Activated CD8-positive, alpha-beta T cell treated with anti-CD3 and anti-CD28 coated beads for 36 hours (primary cell): ENCODE results near the gene ENPP3. TPM values are rescaled to one million over a fixed set of nuclear protein-coding genes. Genes with fewer than 3 reads are reported as not detected.

Source experiments
- ATAC-seq: fragments of 200-7000 bp; cut with Tn5 transposase; one replicate; pipeline ENCODE4 v1.10.0; 2021; ENCODE audit warnings: mild to moderate bottlenecking, moderate library complexity
- CTCF ChIA-PET: fragments of 350-600 bp; sonication (Branson Sonifier 250); formaldehyde crosslinking; loops from one replicate; lab custom pipeline; 2021; ENCODE audit warnings: antibody characterized with exemption; lab: Charles Lee
- POLR2A ChIA-PET: fragments of 350-600 bp; sonication (Branson Sonifier 250); formaldehyde crosslinking; loops from one replicate; lab custom pipeline; 2021; ENCODE audit warnings: antibody characterized with exemption; lab: Charles Lee
- DNase-seq: peaks from one replicate; pipeline ENCODE4 v3.0.0-alpha.2; 2020
- H3K27ac Mint-ChIP-seq: one replicate; pipeline ENCODE4 v1.8.0; 2021; ENCODE audit warnings: mild to moderate bottlenecking, mixed read lengths
- H3K27me3 Mint-ChIP-seq: one replicate; pipeline ENCODE4 v1.8.0; 2021; ENCODE audit warnings: mixed read lengths
- H3K36me3 Mint-ChIP-seq: one replicate; pipeline ENCODE4 v1.8.0; 2021; ENCODE audit warnings: low read depth, mixed read lengths
- H3K4me1 Mint-ChIP-seq: one replicate; pipeline ENCODE4 v1.8.0; 2021; ENCODE audit warnings: low read depth, mixed read lengths
- H3K4me3 Mint-ChIP-seq: one replicate; pipeline ENCODE4 v1.8.0; 2021; ENCODE audit warnings: mild to moderate bottlenecking, moderate library complexity, mixed read lengths
- H3K9me3 Mint-ChIP-seq: one replicate; pipeline ENCODE4 v1.8.0; 2021; ENCODE audit warnings: mixed read lengths
- CTCF ChIP-seq: fragments of 200-600 bp; IDR thresholded peaks from one replicate; pipeline ENCODE4 v1.8.0; 2022; ENCODE audit warnings: antibody characterized with exemption, mild to moderate bottlenecking
- intact Hi-C: fragments of 100-400 bp; cut with micrococcal nuclease; formaldehyde crosslinking; loops from one replicate; pipeline ENCODE4 v1.10.0; 2022
- total RNA-seq, 2 experiments: library from RNA; stranded (reverse); gene quantifications; one replicate each; pipeline ENCODE4 v1.2.3, GENCODE V29; 2021

Gene ENPP3
- total RNA-seq, 2 experiments from 2014 or later: 0.49 to 0.79 TPM

GRCh38 chr6:131678442-131678841 lies 41.3 kb downstream of the ENPP3 start:
- ChIA-PET POLR2A (no interaction called here), CTCF (no interaction called here)
- peaks cover 4% of the 10 kb centered on the region for H3K27me3 Mint-ChIP-seq
- ATAC-seq (no peak), DNase-seq (no peak)
- H3K27ac Mint-ChIP-seq: no peak overlapping the region
- H3K4me1 Mint-ChIP-seq: no peaks in the 10 kb centered on the region
- H3K4me3 Mint-ChIP-seq: no peak overlapping the region
- TF ChIP-seq CTCF: no peak
- intact Hi-C loops: no loop called here
- no peaks in the 10 kb centered on the region for H3K9me3 Mint-ChIP-seq
- no peaks in the 10 kb centered on the region for H3K36me3 Mint-ChIP-seq

DNA sequence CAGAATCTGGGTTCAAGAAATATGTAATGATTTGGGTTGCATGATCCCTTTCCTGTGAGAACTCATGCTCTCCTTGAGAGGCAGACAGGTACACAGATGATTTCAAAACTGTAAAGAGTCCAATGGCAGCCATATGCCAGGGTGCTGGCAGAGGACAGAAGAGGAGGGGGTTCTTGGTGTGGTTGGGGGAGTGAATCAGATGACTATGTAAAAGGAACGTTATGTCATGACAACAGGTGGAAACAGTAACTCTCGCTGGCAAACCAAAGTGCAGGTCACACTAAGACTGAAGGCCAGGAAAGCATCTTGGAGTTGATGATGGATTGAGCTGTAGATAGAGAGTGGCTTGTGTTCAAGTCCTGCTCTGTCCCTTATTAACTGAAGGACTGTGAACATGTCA lies 43.8 kb downstream of the ENPP3 start:
- ChIA-PET POLR2A (no interaction called here), CTCF (interaction anchor here (1.3 kb wide), 1 partner anchor 53 kb away, joined by 3 read pairs; no protein-coding TSS in a partner anchor)
- TF ChIP-seq CTCF: no peak
- intact Hi-C loops: no loop called here
- H3K4me3 Mint-ChIP-seq: no peak overlapping the region
- ATAC-seq: no peak
- no peaks in the 10 kb centered on the region for H3K9me3 Mint-ChIP-seq
- H3K27ac Mint-ChIP-seq: no peak overlapping the region
- no peak for DNase-seq
- H3K36me3 Mint-ChIP-seq: no peaks in the 10 kb centered on the region
- H3K4me1 Mint-ChIP-seq: peaks cover 7% of the 10 kb centered on the region
- peaks cover 3% of the 10 kb centered on the region for H3K27me3 Mint-ChIP-seq

DNA sequence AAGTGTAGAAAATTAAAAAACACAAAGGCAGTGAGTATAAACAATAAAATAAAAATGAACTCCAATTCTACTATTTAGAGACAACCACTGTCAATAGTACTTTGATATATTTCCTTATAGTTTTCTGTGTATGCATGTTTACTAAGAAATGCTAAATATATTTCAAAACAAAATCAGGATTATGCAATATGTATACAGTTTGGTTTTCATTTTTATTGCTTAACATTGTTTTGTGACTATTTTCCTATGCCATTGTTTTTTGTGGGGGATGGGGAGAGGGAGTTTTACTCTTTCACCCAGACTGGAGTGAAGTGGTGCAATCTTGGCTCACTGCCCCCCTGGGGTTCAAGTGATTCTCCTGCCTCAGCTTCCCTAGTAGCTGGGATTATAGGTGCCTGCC lies 44.5 kb downstream of the ENPP3 start:
- H3K4me1 Mint-ChIP-seq: peaks cover 7% of the 10 kb centered on the region
- TF ChIP-seq CTCF: no peak
- H3K4me3 Mint-ChIP-seq: no peak overlapping the region
- H3K36me3 Mint-ChIP-seq: no peaks in the 10 kb centered on the region
- peaks cover 3% of the 10 kb centered on the region for H3K27me3 Mint-ChIP-seq
- H3K9me3 Mint-ChIP-seq: no peaks in the 10 kb centered on the region
- DNase-seq (no peak), ATAC-seq (no peak)
- intact Hi-C loops: no loop called here
- no peak overlapping the region for H3K27ac Mint-ChIP-seq
- ChIA-PET CTCF (no interaction called here), POLR2A (no interaction called here)

DNA sequence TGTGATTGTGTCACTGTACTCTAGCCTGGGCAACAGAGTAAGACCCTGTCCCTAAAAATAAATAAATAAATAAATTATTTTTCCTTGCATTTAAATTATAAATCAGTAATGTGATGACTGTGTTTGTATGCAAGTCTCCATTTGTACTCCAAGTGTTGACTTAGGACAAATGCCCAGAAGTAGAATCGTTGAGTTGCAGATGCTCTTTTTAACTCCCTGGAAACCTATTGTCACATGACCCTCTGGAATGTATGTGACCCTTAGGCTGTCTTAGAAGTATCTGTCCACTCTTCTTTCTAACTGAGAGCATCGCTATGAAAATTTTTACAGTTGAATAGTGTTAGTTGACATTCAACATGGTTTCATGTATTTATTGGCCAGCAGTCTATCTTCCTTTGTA lies 45.3 kb downstream of the ENPP3 start:
- no peak overlapping the region for H3K4me3 Mint-ChIP-seq
- H3K4me1 Mint-ChIP-seq: peaks cover 7% of the 10 kb centered on the region
- ChIA-PET POLR2A (no interaction called here), CTCF (no interaction called here)
- TF ChIP-seq CTCF: no peak
- ATAC-seq (no peak), DNase-seq (no peak)
- H3K27me3 Mint-ChIP-seq: peaks cover 3% of the 10 kb centered on the region
- H3K36me3 Mint-ChIP-seq: no peaks in the 10 kb centered on the region
- intact Hi-C loops: no loop called here
- no peaks in the 10 kb centered on the region for H3K9me3 Mint-ChIP-seq
- H3K27ac Mint-ChIP-seq: no peak overlapping the region

GRCh38 chr6:131683479-131683878 lies 46.4 kb downstream of the ENPP3 start:
- H3K4me1 Mint-ChIP-seq: peaks cover 12% of the 10 kb centered on the region
- peaks cover 3% of the 10 kb centered on the region for H3K27me3 Mint-ChIP-seq
- H3K36me3 Mint-ChIP-seq: no peaks in the 10 kb centered on the region
- H3K27ac Mint-ChIP-seq: no peak overlapping the region
- POLR2A ChIA-PET: no interaction called here
- TF ChIP-seq CTCF: no peak
- intact Hi-C loops: no loop called here
- CTCF ChIA-PET: interaction anchor here (1.0 kb wide), 1 partner anchor 11 kb away, joined by 4 read pairs; no protein-coding TSS in a partner anchor
- no peaks in the 10 kb centered on the region for H3K9me3 Mint-ChIP-seq
- DNase-seq: peak; percentile 20
- H3K4me3 Mint-ChIP-seq: no peak overlapping the region
- peak; percentile 39 for ATAC-seq
